ENCODE measurements around the gene BAG5.
A peak's percentile ranks its signal among the peaks of the same experiment; 100 is the strongest.

DNA sequence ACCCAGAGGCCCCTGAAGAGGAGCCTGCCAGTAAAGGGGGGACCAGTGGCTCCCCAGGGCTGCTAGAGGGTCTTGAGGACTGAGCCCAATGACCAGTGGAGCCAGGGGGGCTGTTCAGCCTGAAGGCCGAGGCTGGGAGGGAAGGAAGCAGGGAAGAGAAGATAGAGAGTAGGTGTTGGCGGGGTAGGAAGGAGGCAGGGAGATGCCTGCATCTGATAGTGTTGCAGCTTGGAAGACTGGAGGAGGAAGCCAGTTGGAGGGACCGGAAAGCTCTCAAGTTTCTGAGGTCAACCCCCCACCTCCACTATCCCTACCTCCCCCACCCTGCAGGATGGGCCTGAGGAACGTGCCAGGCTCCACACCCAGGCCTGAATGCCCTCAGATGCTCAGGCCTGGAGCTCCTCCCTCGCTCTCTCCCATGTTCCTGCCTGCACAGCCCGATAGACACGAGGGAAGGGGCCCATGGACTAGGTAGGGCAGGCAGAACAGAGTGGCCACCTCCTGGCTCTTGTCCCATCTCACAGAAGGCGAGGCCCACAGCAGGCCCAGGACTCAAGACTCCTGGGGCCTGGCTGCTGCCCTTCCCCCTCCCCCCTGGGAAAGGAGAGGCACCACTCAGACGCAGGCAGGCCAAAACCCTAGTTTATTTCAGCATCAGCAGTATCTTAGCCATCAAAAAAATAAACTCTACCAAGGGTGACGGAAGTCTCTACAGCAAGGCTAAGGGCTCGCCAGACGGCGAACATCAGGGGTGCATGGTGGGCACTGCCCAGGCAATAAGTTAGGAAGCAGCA, 43.2 kb downstream of the BAG5 start:
- TF ChIP-seq SUZ12 (IDR thresholded peaks at IDR 0.05) (no peak), FOXM1 (IDR thresholded peaks at IDR 0.05; ENCODE audit: borderline replicate concordance) (no peak), ZNF384 (IDR thresholded peaks at IDR 0.05) (no peak), BHLHE40 (IDR thresholded peaks at IDR 0.05; ENCODE audit: borderline replicate concordance) (no peak), FOXK2 (IDR thresholded peaks at IDR 0.05) (no peak), FOXA1 (IDR thresholded peaks at IDR 0.05) (no peak), ELF4 (IDR thresholded peaks at IDR 0.05) (0 out of 2 replicates have a peak, but pooled peaks have one; percentile 10)
- TF ChIP-seq, protein P1, sequence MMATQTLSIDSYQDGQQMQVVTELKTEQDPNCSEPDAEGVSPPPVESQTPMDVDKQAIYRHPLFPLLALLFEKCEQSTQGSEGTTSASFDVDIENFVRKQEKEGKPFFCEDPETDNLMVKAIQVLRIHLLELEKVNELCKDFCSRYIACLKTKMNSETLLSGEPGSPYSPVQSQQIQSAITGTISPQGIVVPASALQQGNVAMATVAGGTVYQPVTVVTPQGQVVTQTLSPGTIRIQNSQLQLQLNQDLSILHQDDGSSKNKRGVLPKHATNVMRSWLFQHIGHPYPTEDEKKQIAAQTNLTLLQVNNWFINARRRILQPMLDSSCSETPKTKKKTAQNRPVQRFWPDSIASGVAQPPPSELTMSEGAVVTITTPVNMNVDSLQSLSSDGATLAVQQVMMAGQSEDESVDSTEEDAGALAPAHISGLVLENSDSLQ (IDR thresholded peaks at IDR 0.05) = no peak
